Medulla oblongata (tissue), 1 donor: Measurements from ENCODE around the gene RGCC.
"Not testable (repeated sequence)": the region's sequence is repeated elsewhere in the genome, so short reads cannot be mapped to it uniquely, and the experiment has no call there.

Experiments used
- DNase-seq: peaks from one replicate; pipeline ENCODE4 v3.0.0-alpha.2; 2015; ENCODE audit errors: extremely low spot score

RGCC gene, protein sequence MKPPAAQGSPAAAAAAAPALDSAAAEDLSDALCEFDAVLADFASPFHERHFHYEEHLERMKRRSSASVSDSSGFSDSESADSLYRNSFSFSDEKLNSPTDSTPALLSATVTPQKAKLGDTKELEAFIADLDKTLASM

GRCh38 chr13:41456768-41457588, at the start of gene RGCC:
Gene RGCC, plus strand, starts transcription at chr13:41457550. Its CDS starts 158 bp downstream, at chr13:41457708.
- DNase-seq: peak; percentile 78

DNA sequence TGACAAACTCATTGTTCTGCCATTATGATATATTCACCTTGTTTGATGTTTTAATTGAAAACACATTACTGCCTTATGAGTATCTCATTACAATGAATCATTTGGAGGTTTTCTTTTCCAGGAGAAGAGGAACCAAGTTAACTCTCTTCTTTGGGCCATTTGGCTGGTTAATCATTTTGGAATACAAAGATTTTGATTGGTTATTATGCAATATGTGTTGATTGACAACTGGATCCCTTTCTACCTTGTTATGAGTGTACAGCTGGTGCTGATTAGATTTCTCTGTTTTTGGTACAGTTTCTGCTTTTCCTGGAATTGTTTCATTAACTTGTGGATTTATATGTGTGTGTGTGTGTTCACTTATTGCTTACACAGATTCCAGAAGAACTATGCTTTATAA, 49.2 kb upstream of the RGCC start:
- DNase-seq: no peak

DNA sequence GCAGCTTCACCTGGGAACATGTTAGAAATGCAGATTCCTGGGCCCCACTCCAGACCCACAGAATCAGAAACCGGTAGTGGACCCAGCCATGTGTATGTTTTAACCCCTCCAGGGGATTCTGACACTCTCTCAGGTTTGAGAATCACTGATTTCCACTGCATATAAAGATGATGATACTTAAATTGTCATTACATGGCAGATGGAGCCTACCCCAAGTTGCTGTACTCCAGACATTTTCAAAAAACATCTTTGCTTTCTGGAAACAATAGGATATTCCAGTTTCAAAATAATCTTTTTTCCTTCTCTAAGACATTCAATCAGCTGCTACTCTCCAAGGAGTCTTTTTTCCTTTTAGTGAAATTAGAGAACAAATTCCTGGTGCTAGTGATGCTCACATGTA, 48.6 kb upstream of the RGCC start:
- DNase-seq: no peak

DNA sequence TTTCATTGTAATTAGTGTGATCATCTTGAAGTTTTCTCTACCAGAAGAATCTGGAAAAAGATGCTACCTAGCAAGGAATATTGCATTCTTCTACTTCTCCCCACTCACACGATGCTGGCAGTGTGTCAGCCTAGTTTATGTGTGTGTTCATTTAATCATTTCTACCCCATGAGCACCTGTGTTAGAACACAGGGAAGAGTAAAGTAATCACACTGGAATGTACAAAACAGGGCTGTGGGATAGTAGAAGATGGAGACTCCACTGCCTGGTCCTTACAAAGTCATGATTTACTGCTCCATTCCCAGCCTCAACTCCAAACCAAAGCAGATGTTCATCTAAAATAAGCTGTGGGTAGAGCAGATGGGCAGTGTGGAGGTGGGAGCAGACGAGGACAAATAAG, 47.7 kb upstream of the RGCC start:
- DNase-seq: no peak

DNA sequence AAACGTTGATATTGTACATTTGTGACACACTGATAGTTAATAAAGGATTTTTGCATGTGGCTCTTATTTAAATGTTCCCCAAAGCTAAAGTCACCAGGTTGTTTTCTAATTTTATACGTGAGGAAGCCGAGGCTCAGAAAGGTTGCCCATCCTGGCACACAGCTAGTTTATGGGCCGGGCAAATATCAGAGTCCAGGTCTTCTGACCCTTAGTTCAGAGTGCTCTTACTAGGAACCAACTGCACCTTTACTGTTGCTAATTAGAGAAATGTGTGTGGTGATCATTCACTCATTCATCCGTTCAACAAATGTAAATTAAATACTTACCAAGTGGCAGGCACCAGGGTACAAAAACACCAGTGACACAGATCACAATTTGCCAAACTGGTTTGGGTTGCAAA, 46.3 kb upstream of the RGCC start:
- DNase-seq: no peak

DNA sequence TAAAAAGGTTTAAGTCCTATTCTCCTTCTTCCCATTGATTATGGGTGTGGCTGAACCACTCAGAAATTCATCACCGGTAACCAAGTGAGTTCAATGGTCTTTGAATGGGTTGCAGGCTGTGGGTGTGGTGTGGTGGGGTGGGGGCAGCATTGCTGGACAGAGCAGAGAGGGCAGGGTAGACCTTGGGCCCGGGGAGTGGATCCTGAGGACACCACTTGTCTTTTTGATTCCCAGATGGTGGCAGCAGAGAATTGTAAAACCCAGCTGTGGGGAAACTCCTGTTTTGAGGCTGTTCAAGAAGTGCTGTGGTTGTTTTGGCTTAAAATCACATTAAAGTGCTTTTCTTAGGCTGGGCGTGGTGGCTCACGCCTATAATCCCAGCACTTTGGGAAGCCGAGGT, 45.8 kb upstream of the RGCC start:
- peak; percentile 60 for DNase-seq

- DNase-seq: no peak
Observed at GRCh38 chr13:41413872-41414271, 43.5 kb upstream of the RGCC start.

DNA sequence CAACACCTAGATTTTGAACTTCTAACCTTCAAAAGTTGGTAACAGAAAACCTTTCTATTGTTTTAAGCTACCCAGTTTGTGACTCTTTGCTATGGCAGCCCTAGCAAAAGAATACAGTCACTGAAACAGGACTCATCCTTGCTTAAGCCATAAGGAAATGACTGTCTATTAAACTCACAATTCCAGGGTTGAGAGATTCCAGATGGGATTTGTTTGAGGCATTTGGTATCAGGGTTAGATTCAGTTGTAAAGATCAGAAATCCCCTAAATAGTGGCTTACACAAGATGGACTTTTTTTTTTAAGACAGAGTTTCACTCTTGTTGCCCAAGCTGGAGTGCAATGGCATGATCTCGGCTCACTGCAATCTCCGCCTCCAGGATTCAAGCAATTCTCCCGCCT, 41.1 kb upstream of the RGCC start:
- DNase-seq: no peak

DNA sequence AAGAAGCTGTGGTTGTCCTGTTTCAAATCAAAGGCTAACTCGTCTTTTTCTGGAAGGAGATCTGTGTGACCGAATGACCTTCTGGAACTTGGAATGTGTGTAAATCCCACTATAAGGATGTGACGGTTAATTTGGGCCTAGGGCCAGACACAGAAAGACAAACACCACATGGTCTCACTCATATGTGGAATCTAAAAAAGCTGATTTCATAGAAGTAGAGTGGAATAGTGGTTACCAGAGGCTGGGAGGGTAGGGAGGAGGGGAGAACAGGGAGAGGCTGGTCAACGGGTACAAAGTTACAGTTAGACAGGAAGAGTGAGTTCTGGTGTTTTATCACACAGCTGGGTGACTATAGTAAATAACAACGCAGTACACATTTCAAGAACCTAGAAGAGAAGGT, 39.3 kb upstream of the RGCC start:
- DNase-seq: no peak

GRCh38 chr13:41418731-41419130, 38.6 kb upstream of the RGCC start:
- DNase-seq: no peak

GRCh38 chr13:41419206-41419605, 38.1 kb upstream of the RGCC start:
- no peak for DNase-seq

DNA sequence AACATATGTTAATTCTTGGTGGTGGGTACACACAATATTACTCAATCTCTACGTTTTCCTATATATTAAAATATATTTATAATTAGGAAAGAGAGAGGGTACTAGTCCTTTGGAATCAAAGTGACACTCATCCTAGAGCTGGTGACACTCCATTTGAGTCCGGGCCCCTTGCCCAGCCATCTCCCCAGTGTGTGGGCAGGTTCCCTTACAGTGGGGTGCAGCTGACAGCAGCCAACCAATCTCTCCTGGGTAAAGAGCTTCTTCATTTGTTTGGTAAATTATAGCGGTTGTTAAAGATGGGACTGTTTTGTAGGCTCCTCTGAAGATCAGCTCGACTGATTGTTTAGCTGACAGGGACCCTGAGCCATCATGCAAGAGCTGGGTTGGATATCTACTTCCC, 37.2 kb upstream of the RGCC start:
- DNase-seq: no peak

DNA sequence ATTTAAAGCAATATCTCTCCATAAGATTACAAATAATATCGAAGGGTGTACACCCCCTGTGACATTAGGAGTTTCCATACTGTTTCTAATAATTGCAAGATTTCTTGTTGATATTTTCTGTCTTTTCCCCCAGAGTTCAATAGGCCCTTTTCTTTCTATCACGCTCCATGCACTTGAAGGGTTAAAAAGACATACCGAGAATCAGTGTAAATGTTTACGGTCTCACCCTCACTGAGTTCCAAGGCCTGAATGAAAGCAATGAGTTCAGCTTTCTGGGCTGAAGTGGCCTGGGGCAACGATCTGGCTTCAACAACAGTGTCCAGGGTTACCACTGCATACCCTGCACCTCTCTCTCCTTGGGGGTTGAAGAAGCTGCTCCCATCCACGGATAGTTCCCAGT, 36.0 kb upstream of the RGCC start:
- not testable (repeated sequence) for DNase-seq

- not testable (repeated sequence) for DNase-seq
Observed at GRCh38 chr13:41421983-41422382, 35.4 kb upstream of the RGCC start.

- not testable (repeated sequence) for DNase-seq
Observed at GRCh38 chr13:41423259-41423658, 34.1 kb upstream of the RGCC start.

GRCh38 chr13:41424675-41425074, 32.7 kb upstream of the RGCC start:
- not testable (repeated sequence) for DNase-seq

GRCh38 chr13:41426047-41426446, 31.3 kb upstream of the RGCC start:
- no peak for DNase-seq

DNA sequence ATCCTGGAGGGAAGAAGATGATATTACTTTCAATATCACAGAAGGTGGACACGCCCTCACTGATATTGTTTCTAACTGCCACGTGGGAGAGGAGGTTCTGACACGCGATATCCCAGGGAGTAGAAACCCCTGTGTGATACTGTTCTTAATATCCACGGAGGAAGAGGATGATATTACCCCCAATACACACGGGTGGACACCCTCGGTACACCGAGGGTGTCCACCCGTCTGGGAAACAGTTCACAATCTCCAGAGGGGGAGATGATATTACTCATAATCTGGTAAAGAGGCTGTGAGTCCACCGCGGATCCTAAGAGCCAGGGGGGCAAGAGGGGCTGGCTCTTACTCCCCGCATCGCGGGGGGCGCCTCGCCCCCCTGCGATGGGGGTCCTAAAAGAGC, 29.7 kb upstream of the RGCC start:
- no peak for DNase-seq

DNA sequence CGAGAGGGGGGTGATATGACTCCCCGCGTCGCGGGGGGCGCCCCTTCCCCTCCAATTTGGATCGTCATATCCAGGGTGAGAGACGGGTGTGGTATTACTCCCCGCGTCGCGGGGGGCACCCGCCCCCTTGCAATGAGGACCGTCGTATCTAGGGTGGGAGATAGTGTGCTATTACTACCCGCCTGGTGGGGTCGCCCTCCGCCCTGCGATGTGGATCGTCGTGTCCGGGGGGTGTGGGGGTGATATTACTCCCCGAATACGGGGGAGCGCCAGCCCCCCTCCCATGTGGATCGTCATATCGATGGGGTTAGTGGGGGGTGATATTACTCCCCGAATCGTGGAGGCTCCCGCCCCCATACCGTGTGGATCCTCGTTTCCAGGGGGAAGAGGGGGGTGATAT, 29.2 kb upstream of the RGCC start:
- DNase-seq: peak; percentile 52

DNA sequence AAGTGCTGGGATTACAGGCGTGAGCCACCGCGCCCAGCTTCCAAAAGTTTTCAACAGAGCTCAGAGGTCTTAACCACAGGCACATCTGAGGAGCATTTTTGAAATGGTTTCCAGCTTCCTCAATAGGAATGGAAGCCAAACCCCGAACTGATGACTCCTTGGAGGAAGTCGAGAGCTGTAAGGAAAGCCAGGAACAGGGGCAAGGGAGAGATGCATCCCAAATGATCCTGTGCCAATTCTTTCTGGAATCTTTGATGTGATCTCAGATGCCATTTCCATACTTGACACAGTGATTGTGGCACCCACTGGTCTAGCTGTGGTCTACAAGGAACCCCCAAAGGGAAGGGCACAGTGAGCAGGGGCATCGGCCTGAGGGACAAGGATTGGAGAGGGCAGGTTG, 23.3 kb upstream of the RGCC start:
- DNase-seq: not testable (repeated sequence)

DNA sequence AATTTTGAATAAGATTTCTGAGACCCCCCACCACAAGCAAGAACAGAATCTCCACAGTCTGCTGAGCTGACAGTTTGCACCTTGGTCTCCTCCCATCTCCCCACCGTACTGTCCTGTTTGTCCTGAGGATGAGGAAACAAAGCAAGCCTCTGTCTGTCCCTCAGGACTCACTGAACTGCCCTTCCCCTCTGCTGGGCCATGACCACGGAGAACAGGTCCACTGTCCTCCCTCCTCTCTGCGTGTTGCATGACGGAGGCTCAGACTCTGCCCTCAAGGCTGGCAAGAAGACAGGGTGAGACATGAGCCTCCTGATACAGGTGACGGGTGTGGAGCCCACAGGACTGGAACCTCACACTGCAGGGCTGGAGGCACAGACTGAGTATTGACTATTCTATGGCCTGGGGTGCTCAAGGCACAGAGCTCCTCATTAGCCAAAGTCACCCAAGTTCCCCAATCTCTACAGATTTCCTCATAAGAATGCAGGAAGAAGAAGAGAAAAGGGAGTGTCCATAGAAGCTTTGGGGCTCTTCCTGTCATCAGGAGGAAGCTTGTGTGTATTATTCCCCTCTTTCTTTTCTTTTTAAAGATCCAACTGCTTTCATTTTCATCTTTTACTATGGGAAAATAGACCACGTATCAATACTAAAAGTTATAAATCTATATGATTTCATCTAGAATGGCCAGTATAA, 22.4 kb upstream of the RGCC start:
- DNase-seq: no peak

DNA sequence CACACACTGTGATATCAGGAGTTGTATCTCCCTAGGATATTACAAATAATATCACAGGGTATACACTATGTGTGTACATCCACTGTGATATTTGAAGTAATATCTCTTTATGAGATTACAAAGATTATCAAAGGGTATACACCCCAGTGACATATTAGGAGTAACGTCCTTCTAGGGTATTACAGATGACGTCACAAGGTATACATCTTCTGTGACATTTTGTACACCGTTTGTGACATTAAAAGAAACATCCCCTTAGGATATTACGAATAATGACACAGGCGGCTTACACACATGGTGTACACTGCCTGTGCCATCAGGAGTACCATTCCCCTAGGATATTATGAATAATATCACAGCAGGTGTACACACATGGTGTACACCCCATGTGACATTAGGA, 13.4 kb upstream of the RGCC start:
- DNase-seq: no peak

DNA sequence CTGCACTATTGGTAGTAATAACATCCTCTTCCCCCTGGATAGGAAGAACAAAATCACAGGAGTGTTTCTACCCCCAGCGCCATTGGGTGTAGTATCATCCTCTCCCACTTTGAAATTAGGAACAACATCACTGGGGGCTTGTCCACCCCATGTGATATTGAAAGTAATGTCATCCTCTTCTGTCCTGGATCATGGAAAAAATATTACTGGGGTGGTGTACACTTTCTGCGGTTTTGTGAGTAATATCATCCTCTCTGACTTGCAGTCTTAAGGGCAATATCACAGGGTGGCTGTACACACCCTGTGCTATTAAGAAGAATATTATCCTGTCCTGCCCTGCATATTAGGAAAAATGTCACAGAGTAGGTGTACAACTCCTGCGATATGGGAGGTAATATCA, 4.9 kb upstream of the RGCC start:
- DNase-seq: no peak
